HTERT RPE-1 (cell line): Measurements from ENCODE around the gene WBP1L.
"Not testable (repeated sequence)": the region's sequence is repeated elsewhere in the genome, so short reads cannot be mapped to it uniquely, and the experiment has no call there.

ENCODE experiments used
- in situ Hi-C: fragments of 300-500 bp; cut with MboI; formaldehyde crosslinking; loops from 4 replicates; pipeline ENCODE4 v1.14.3; 2020; ENCODE audit warnings: low sequenced_read_pairs

The WBP1L gene

DNA sequence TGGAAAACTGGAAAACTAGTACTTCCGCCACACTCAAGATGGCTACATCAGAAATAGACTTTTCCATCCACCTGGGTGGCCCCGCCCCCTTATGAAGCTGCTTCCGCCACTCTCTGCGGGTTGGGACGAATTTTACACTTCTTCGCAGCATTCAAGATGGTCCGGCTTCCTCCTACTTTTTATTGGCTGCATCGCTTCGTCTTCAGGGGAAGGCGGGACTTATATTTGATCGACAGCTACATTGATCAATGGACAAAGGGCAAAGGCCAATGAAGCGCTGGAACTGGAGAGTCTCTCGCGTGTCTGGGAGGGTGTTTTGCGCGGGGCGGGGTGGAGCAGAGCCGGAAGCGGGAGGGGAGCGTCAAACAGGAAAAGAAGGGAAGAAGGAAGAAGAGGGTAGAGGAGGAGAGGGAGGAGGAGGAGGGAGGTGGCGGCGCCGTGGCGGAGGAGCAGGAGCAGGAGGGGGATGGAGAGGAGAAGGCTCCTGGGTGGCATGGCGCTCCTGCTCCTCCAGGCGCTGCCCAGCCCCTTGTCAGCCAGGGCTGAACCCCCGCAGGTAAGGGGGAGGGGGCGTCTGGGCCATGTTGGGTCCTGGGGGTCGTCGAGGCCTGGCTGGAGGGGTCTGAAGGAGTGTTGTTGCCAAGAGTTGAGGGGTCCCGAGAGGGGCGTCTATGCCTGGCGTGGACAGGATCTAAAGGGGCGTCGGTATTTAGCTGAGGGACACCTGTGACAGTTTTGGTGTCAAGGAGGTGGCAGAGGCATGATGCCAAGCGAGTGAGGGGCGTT, at the start of gene WBP1L:
TSS of gene WBP1L (plus strand) at position 361 of the 786 bp plus-strand sequence. CDS start at position 467, 106 bp downstream.
- in situ Hi-C loops = no loop called here

- in situ Hi-C loops = not testable (repeated sequence)
Observed at GRCh38 chr10:102695401-102695800, 48.3 kb upstream of the WBP1L start.

GRCh38 chr10:102696736-102697135, 47.0 kb upstream of the WBP1L start:
- in situ Hi-C loops = no loop called here

DNA sequence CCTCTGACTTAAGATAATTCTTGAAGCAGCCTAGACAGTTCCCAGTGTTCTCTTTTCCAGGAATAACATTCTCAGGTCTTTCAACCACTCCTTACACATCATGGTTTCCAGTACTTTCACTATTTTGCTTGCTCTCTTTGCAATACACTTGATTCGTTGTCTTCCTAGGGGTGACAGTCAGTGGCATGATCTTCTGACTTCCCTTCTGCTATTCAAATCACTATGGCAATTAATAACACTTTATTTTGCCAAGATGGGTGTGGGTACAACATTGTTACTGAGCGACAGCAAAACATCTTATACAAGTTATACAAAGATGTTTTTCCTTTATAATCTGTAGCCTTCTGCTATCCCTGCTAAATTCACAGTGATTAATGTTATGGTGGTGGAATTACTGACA, 44.9 kb upstream of the WBP1L start:
- in situ Hi-C loops = no loop called here

DNA sequence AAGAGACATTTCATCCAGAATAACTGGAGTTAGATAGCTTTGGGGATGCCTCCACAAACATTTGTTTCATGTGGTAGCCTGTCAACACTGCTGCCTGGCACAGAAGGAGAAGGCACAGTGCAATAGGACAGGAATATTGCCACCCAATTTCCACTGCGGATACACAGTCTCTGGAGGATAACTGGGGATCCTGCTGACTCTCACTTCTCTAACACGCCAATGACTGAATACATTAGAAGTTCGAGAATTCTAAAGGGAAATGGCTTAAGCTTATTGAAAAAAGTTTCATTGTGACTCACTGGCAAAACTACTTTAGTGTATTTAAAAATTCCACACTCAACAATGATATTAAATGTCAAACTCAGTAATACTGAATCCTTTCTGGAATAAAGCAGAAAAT, 42.5 kb upstream of the WBP1L start:
- in situ Hi-C loops = no loop called here

GRCh38 chr10:102701796-102702195, 42.0 kb upstream of the WBP1L start:
- in situ Hi-C loops = no loop called here

DNA sequence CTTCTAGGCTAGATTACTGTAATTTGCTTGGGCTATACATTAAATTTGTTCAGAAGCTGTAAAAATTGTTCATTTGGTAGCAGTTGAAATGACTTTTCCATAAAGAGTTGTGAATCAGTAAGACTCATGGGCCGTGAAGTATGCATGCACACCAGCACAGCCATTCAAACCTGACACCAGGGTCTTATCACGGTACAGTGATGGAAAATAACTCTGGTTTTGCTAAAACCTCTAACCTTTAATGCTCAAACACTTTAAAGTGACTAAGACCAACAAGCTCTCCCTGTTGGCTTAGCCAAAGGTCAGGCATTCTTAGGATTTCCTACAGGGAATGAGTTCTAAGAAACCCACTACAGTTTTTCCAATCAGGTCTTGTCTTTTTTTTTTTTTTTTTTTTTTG, 41.0 kb upstream of the WBP1L start:
- in situ Hi-C loops = no loop called here

- in situ Hi-C loops = no loop called here
Observed at GRCh38 chr10:102704915-102705314, 38.8 kb upstream of the WBP1L start.

DNA sequence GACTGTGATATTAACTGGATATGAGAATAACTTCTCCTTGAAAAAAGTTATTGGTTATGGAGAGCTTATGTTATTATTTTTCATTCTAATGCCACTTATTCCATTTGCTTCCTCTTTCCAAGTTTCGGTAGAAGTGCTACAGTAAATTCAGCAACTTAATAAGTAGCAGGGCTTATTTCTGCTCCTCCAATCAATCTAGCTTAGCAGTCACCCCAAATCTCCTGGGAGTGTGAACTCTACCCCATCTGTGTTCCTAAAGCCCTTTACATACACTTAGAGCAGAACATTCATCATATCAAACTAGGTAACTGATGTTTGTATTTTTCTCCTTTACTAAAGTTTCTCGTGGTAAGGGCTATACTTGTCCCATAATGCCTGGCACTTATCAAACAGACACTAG, 38.2 kb upstream of the WBP1L start:
- in situ Hi-C loops = no loop called here

DNA sequence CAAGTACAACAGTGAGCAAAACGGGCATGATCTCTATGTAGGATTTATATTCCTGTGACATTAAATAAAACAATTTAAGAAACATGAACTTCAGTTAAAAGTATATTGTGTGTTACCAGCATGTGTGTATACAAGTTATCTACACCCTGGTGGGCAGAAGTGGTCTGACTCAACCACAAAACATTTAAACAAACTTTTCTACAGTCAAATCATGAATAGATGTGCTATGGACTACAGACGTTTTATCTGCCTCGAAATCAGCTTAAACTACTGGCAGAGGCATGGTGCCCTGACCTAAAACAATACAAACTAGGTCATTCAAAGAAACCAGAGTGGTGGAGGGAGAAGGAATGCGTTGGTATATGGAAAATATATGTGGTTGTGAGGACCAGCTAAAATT, 33.1 kb upstream of the WBP1L start:
- in situ Hi-C loops = no loop called here

DNA sequence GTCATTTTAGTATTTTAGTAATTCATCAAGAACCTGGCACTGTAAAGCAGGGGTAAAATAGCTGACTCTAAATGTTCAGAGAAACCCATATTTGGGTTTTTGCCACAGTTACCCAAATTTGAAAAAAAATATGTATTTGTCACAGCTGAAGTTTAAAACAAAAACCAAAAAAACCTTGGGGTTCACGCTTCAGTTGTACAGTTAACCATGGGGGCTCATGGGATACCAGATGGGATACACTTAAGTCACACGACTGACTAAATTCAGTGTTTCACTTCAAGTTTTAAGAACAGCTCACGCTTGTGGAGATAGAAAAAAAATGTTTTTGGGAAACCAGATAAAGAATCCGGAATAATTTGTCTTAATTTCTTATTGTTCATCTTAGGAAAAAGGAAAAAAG, 31.7 kb upstream of the WBP1L start:
- in situ Hi-C loops = no loop called here

DNA sequence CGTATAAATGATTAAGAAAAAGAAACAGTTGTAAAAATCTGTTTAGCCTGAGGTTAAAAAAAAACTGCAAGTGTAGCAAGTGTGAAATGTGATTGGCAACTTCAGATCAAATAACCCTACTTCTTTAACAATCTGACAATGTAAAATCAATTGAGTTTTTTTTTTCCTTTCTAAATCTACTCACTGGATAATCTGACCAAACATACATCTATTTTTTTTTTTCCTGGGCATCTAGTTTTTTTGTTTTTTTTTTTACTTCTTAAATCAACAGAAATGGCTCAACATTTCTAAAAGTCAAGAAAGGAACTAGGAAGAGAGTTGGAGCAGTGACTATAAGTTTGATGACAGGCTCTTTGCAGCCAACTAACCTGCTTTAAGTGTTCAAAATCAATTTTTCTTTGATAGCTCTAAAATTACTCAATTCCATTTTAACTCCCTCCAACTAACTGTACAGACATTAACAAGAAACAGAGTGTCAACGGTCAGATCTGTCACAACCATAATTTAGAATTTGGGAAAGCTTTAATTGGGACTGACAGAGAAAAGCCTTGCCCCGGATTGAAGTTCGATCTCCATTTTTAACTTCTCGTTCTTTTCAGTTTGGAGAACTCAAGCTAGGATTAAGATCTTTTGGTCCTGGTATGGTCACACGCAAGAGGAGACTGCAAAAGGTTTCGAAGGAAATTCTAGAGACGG, 30.8 kb upstream of the WBP1L start:
- in situ Hi-C loops = no loop called here

DNA sequence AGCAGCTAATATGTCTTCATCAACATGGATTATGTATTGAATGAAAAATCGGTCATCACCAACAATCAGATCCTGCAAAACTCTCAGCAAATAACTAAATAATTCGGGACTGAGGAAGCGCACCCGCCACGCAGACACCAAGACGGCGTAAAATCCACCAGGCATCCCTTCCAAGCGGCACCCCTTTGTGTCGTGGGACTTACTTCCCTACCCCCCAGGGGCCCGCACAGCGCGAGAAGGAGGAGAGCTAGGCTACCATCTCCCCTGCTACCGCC, 30.3 kb upstream of the WBP1L start:
- in situ Hi-C loops = no loop called here

- in situ Hi-C loops = no loop called here
Observed at GRCh38 chr10:102713814-102714620, 29.7 kb upstream of the WBP1L start, which contains the start of gene ARL3. Gene ARL3, minus strand, starts transcription at chr10:102714397. Its CDS starts 122 bp downstream, at chr10:102714275.

DNA sequence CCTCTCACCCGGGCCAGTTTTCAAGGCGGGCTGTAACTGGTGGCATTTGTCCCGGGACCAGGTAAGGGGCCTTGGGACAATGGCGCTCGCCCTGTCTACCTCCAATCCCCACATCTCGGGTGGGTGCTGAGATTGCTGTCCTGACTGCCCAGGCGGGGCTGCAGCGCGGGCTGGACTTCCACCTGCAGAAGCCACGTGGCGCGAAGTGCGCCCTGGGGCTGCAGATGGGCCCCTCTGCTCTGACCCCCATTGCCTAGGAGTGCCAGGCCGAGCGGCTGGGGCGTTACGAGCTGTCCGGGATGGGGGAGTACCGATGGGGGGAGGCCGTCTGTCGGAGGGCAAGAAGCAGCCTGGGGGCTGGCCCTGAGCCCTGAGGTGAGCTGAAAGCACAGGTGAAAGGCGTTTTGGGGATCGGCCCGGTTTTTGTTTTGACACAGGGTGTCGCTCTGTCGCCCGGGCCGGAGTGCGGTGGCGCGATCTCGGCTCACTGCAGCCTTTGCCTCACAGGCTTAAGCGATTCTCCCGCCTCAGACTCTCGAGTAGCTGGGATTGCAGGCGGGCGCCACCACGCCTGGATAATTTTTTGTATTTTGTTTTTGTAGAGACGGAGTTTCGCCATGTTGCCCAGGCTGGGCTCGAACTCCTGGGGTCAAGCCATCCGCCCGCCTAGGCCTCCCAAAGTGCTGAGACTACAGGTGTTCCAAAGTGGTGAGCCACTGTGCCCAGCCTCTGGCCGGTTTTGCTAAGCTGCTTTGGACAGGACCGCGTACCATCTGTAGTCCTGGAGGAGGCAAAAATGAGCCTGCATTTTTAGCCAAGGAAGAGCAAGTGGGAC, 28.9 kb upstream of the WBP1L start, which contains the start of gene SFXN2:
TSS of gene SFXN2 (plus strand) at position 16 of the 835 bp plus-strand sequence. CDS start 12,001 bp downstream, outside the sequence.
- in situ Hi-C loops = no loop called here

DNA sequence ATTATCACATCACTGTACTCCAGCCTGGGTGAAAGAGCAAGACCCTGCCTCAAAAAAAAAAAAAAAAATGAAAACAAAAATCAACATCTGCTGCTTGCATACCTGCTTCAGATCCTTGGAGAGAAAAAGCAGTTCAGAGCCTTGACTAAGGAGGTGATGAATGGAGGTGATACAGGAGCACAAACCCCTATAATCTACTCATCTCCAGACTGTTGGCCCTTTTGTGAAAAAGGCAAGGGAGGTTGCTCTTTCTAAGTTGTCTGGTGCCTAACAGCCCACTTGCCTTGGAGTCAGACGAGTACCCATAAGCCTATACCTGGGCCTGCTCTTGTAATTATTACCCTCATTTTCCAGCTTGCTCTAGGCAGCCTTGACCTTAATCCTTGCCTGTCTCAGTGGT, 27.9 kb upstream of the WBP1L start:
- in situ Hi-C loops = no loop called here

DNA sequence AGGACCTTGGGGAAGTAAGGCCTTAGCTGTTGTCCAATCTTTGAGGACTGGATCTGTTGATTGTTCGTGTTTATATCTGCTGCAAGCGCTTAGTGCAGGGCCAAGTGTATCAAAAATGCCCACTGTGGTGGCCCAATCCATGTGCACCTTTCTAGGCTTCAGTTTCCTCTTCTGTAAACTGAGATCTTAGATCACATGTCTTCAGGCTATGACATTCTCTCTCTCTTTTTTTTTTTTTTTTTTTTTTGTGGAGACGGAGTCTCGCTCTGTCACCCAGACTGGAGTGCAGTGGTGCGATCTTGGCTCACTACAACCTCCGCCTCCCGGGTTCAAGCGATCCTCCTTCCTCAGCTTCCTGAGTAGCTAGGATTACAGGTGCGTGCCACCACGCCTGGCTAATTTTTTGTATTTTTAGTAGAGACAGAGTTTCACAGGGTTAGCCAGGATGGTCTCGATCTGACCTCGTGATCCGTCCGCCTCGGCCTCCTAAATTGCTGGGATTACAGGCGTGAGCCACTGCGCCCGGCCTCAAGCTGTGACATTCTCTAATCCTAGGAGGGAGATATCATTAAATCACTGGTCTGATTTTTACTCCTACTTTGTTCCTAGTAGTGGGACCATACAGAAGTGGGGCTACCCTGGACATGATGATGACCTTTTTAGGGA, 26.7 kb upstream of the WBP1L start:
- in situ Hi-C loops = not testable (repeated sequence)

- in situ Hi-C loops = no loop called here
Observed at GRCh38 chr10:102718220-102718619, 25.5 kb upstream of the WBP1L start.

- in situ Hi-C loops = no loop called here
Observed at GRCh38 chr10:102720337-102720736, 23.4 kb upstream of the WBP1L start.

- in situ Hi-C loops = no loop called here
Observed at GRCh38 chr10:102720775-102721301, 22.9 kb upstream of the WBP1L start.
